A549 (cell line): ENCODE measurements around the gene PRR5.
"Not testable (repeated sequence)": the region's sequence is repeated elsewhere in the genome, so short reads cannot be mapped to it uniquely, and the experiment has no call there.

ENCODE experiments used
- CTCF ChIP-seq: fragments of >200 bp; sonication (Bioruptor Twin); formaldehyde crosslinking; IDR thresholded peaks from 3 replicates; pipeline ENCODE4 v1.5.1; 2016
- ESRRA ChIP-seq: fragments of 150-350 bp; IDR thresholded peaks from 2 replicates; pipeline ENCODE4 v1.6.1; 2014; ENCODE audit warnings: mild to moderate bottlenecking, low read length, borderline replicate concordance
- KDM1A ChIP-seq: fragments of 200-600 bp; sonication (generic); IDR thresholded peaks from 2 replicates; pipeline ENCODE4 v1.6.1; 2016; ENCODE audit warnings: low read depth, mild to moderate bottlenecking
- MAFK ChIP-seq: fragments of 450-650 bp; IDR thresholded peaks from 2 replicates; pipeline ENCODE4 v1.6.1; 2014; ENCODE audit not compliant: partially characterized antibody
- MAX ChIP-seq: IDR thresholded peaks from 2 replicates; pipeline ENCODE4 v1.6.1; 2012
- NPAS2 ChIP-seq: fragments of 250-450 bp; sonication (Bioruptor Pico); IDR thresholded peaks from 2 replicates; pipeline ENCODE4 v1.8.0; 2022; ENCODE audit warnings: mild to moderate bottlenecking, moderate library complexity, borderline replicate concordance
- PBX3 ChIP-seq: IDR thresholded peaks from 2 replicates; pipeline ENCODE4 v1.6.1; 2012
- POLR2AphosphoS2 ChIP-seq: conservative IDR thresholded peaks from 2 replicates; pipeline ENCODE4 v1.6.1; 2012; ENCODE audit warnings: low read length, improper control_type of control experiment, inconsistent platforms
- SMC3 ChIP-seq: fragments of >200 bp; sonication (Bioruptor Twin); formaldehyde crosslinking; IDR thresholded peaks from 3 replicates; pipeline ENCODE4 v1.6.1; 2018; ENCODE audit warnings: inconsistent platforms
- TF ChIP-seq, protein P1 (sequence below): fragments of 200-600 bp; sonication (generic); IDR thresholded peaks from 2 replicates; pipeline ENCODE4 v1.6.1; 2016; ENCODE audit warnings: antibody characterized with exemption, mild to moderate bottlenecking, moderate library complexity

DNA sequence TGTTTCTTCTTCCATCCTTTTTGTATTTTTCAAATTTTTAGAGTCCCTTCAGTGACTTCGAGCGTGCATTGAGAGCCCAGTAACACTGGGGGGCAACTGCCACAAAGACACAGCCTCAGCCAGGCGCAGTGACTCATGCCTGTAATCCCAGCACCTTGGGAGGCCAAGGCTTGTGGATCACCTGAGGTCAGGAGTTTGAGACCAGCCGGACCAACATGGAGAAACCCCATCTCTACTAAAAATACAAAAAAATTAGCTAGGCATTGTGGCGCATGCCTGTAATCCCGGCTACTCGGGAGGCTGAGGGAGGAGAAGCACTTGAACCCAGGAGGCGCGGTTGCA lies 22.7 kb upstream of the PRR5 start:
- not testable (repeated sequence) for TF ChIP-seq CTCF, PBX3, NPAS2, SMC3, MAFK, MAX, ESRRA, POLR2AphosphoS2, KDM1A
- TF ChIP-seq, protein P1, sequence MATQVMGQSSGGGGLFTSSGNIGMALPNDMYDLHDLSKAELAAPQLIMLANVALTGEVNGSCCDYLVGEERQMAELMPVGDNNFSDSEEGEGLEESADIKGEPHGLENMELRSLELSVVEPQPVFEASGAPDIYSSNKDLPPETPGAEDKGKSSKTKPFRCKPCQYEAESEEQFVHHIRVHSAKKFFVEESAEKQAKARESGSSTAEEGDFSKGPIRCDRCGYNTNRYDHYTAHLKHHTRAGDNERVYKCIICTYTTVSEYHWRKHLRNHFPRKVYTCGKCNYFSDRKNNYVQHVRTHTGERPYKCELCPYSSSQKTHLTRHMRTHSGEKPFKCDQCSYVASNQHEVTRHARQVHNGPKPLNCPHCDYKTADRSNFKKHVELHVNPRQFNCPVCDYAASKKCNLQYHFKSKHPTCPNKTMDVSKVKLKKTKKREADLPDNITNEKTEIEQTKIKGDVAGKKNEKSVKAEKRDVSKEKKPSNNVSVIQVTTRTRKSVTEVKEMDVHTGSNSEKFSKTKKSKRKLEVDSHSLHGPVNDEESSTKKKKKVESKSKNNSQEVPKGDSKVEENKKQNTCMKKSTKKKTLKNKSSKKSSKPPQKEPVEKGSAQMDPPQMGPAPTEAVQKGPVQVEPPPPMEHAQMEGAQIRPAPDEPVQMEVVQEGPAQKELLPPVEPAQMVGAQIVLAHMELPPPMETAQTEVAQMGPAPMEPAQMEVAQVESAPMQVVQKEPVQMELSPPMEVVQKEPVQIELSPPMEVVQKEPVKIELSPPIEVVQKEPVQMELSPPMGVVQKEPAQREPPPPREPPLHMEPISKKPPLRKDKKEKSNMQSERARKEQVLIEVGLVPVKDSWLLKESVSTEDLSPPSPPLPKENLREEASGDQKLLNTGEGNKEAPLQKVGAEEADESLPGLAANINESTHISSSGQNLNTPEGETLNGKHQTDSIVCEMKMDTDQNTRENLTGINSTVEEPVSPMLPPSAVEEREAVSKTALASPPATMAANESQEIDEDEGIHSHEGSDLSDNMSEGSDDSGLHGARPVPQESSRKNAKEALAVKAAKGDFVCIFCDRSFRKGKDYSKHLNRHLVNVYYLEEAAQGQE: not testable (repeated sequence)
